ENCODE measurements around the gene MLLT10. TPM values are rescaled to one million over a fixed set of nuclear protein-coding genes. Genes with fewer than 3 reads are reported as not detected.

Gene MLLT10
- total RNA-seq, 1 donor from 2014 or later, result 15.8 TPM

GRCh38 chr10:21508706-21509331, 25.2 kb upstream of the MLLT10 start:
- no peak overlapping the region for H3K4me3 ChIP-seq (ENCODE audit: low read depth, low read length)
- DNase-seq (ENCODE audit: low read depth), result no peak
- TF ChIP-seq, protein P1, sequence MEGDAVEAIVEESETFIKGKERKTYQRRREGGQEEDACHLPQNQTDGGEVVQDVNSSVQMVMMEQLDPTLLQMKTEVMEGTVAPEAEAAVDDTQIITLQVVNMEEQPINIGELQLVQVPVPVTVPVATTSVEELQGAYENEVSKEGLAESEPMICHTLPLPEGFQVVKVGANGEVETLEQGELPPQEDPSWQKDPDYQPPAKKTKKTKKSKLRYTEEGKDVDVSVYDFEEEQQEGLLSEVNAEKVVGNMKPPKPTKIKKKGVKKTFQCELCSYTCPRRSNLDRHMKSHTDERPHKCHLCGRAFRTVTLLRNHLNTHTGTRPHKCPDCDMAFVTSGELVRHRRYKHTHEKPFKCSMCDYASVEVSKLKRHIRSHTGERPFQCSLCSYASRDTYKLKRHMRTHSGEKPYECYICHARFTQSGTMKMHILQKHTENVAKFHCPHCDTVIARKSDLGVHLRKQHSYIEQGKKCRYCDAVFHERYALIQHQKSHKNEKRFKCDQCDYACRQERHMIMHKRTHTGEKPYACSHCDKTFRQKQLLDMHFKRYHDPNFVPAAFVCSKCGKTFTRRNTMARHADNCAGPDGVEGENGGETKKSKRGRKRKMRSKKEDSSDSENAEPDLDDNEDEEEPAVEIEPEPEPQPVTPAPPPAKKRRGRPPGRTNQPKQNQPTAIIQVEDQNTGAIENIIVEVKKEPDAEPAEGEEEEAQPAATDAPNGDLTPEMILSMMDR (conservative IDR thresholded peaks at IDR 0.05; ENCODE audit: low read depth, low read length), result no peak

DNA sequence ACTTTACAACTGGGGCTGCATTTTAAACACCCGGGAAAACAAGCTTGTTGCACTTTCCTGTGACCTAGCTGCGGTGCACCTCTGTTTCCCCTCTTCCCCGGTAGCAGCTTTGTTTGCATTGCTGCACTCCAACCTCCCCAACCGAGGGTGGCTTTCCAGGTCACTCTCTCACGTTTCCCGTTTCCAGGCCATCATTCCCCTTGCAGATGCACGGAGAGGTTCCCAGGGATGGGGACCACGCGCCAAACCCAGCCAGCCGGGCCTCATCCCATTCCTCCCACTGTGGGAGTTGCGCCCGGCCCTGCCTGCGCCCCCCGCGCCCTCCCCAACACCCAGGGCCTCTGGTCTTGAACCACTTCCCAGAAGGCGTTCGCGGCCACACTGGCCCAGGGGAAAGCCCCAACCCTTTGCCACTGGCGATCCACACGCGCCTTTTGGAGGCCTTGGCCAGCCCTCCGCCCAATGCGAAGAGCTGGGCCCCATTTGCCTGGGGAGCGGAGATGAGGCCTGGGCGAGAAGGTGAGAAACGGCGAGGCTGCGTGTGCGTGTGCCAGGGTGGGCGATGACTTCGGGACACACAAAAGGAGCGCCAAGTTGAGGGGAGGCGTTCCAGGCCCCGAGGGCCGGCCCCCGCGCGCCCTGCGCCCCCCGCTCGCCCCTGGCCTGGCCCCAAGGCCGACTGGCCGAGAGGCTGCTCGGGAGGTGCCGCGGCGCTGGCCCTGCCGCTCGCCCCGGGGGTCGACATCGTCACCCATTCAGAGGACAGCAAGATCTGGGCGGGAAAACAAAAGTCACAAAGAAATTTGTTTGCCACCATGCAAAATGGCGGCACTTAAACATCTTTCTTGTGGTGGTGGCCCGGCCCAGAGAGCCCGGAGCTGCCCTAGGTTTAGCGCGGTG, 24.4 kb upstream of the MLLT10 start:
- peak overlapping the region; percentile 40 for H3K4me3 ChIP-seq (ENCODE audit: low read depth, low read length)
- DNase-seq (ENCODE audit: low read depth), result no peak
- TF ChIP-seq, protein P1 (conservative IDR thresholded peaks at IDR 0.05; ENCODE audit: low read depth, low read length), result no peak

GRCh38 chr10:21510241-21511094, 23.6 kb upstream of the MLLT10 start:
- TF ChIP-seq, protein P1 (conservative IDR thresholded peaks at IDR 0.05; ENCODE audit: low read depth, low read length), result no peak
- peak overlapping the region; percentile 40 for H3K4me3 ChIP-seq (ENCODE audit: low read depth, low read length)
- no peak for DNase-seq (ENCODE audit: low read depth)

DNA sequence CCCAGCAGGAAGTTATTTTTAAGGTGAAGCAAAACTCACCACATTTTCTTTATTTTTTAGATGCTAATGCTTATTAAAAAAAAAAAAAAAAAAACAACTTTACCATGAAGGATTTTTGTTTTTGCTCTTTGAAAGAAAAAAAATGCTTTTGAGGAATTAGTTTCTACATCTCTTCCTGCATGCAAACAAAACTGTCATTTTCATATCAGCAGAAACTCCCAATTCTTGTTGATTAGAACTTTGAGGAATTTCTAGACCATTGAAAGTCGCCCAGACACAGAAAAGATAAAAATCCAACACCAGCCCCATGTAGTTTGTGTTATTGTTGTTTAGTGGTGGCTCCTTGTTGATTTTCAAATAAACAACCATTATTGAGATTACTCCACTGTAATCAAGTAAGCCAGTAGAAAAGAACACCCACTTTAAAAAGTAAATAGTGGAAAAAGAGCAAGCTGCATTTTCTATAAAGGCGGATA, 22.9 kb upstream of the MLLT10 start:
- H3K4me3 ChIP-seq (ENCODE audit: low read depth, low read length), result peak overlapping the region; percentile 40
- TF ChIP-seq, protein P1 (conservative IDR thresholded peaks at IDR 0.05; ENCODE audit: low read depth, low read length), result no peak
- no peak for DNase-seq (ENCODE audit: low read depth)

- TF ChIP-seq, protein P1 (conservative IDR thresholded peaks at IDR 0.05; ENCODE audit: low read depth, low read length), result no peak
- peak overlapping the region; percentile 35 for H3K4me3 ChIP-seq (ENCODE audit: low read depth, low read length)
- DNase-seq (ENCODE audit: low read depth), result no peak
These were observed 22.0 kb upstream of the MLLT10 start for GRCh38 chr10:21511946-21512572.
